ENCODE measurements around the gene IGSF8. TPM values are rescaled to one million over a fixed set of nuclear protein-coding genes. Genes with fewer than 3 reads are reported as not detected.

IGSF8 gene
- 13.7 TPM for total RNA-seq

- ATAC-seq, result peak; percentile 89
These were observed at the start of gene IGSF8 for GRCh38 chr1:160097911-160098851. Gene IGSF8, minus strand, starts transcription at chr1:160098619. Its CDS starts 147 bp downstream, at chr1:160098472.

DNA sequence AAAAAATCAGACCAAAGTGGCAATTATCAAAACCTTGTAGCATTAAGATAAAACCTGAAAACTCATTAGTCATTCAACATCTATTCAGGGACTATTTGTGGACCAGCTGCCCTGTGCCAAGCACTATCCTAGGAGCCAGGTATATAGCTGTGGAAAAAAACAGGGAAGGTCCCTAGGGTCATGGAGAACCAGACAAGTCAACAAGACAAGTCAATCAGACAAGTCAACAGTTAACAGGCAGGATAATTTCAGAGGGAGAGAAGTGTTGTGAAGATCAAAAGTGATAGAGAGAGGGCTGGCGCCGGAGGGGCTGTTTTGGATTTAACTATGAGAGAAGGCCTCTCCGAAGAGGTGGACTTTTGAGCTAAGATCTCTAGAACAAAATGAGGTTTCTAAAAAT lies 49.7 kb upstream of the IGSF8 start:
- no peak for ATAC-seq

DNA sequence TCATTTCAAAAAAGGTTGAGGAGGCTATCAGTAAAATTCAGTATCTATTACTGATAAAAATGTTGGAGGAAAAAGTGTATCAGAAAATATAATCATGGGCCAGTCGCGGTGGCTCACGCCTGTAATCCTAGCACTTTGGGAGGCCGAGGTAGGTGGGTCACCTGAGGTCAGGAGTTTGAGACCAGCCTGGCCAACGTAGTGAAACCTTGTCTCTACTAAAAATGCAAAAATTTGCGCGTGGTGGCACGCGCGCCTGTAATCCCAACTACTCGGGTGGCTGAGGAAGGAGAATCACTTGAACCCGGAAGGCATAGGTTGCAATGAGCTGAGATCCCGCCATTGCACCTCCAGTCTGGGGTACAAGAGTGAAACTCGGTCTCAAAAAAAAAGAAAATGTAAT lies 47.7 kb upstream of the IGSF8 start:
- no peak for ATAC-seq

GRCh38 chr1:160144921-160145320 lies 46.5 kb upstream of the IGSF8 start:
- ATAC-seq, result no peak

- no peak for ATAC-seq
These were observed 45.3 kb upstream of the IGSF8 start for GRCh38 chr1:160143695-160144094.

DNA sequence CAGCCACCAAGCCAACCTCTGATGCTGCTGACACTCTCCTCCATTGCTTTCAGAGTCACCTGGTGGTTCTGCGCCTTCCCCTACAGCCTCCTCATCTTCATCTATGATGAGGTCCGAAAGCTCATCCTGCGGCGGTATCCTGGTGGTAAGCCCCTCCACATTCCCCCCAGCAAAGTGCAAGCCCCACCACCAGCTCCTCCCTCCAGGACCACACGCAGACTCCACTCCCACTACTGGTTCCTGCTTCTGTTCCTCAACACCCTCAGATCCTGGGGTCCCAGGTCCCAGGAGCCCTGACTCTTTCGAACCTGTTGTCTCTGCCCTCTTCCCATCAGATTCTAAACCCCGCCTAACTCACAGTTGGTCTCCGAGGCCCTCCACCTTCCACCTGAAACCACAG lies 41.4 kb upstream of the IGSF8 start:
- ATAC-seq, result no peak

- no peak for ATAC-seq
These were observed 38.9 kb upstream of the IGSF8 start for GRCh38 chr1:160137216-160137862.

DNA sequence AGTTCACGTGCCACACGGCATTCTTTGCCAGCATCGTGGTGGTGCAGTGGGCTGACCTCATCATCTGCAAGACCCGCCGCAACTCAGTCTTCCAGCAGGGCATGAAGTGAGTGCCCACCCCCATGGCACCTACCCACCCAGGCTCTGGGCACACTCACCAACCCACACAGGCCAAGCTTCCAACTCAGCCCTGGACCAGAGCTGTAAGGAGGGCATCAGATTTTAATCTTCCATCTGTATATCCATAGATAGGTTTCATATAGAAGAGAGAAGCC lies 38.4 kb upstream of the IGSF8 start:
- ATAC-seq, result no peak

DNA sequence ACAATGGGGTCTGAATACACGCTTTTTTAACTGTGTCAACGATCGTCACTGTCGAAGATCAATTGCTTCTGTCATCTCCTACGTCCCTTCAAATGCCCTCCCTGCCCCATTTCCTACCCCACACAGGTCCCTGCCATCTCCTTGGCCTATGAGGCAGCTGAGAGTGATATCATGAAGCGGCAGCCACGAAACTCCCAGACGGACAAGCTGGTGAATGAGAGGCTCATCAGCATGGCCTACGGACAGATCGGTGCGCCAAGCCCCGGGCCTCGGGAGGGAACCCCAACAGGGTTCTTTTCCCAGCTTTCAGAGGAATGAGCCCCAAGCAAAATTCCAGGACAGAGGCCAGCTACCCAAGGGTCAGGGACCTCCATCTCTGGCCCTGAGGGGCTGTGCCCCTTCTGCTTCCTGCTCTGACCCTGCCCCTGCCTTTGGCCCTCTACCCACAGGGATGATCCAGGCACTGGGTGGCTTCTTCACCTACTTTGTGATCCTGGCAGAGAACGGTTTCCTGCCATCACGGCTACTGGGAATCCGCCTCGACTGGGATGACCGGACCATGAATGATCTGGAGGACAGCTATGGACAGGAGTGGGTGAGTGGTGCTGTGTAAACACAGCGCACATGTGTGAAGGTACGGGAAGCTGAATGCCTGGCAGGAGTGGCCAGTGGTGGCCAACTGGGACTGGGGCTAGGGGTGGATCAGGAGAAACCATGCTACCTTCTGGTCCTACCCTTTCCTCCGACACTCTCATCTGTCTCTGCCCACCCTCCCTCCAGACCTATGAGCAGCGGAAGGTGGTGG lies 37.9 kb upstream of the IGSF8 start:
- no peak for ATAC-seq

GRCh38 chr1:160134791-160135572 lies 36.6 kb upstream of the IGSF8 start:
- no peak for ATAC-seq

GRCh38 chr1:160133990-160134770 lies 35.8 kb upstream of the IGSF8 start:
- no peak for ATAC-seq

DNA sequence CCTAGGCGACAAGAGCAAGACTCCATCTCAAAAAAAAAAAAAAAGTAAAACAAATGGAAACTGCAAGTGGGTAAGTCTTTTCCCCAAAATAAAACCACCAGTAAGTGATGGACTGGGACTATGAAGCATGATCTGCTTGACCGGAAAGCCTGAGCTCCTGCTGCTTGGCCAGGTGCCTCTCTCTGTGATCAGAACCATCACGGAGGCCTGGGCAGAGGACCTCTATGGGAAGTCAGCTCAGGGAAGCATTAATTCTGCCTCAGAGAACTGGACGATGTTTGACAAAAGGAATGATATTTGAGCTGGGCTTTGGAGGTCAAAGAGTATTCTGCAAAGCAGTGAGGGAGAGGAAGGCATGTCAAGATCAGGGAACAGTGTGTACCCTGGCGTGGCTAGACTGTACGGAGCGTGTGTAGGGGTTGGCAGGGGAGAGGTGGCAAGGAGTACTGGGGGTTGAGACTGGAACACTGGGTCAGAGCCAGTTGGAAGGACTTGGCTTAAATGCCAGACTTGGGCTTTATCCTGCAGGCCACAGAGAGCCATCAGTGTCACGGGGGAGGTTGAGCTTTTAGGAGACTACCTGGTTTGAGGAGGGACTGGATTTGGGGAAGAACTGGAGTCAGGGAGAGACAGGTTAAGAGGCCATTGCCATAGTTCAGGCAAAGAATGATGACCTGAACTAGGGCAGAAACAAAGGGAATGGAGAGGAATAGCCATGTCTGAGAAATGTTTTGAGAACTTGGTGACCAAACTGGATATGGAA lies 33.6 kb upstream of the IGSF8 start:
- ATAC-seq, result no peak

DNA sequence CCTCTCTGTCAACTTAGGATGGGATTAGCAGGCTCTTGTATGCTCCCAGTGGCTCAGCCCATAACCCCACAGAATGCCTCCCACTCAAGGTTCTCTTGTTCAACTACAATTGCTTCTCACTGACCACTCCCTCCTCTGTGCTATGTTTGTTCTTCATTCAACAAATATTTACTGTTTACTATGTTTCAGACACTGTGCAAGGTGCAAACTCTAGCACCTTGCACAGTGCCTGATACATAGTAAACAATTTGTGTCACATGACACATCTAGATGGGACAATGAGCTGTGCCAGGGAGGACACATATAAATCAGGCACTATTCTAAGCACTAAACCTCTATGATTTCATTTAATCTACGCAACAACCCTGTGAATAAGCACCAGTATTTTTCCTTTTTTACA lies 32.5 kb upstream of the IGSF8 start:
- ATAC-seq, result no peak

DNA sequence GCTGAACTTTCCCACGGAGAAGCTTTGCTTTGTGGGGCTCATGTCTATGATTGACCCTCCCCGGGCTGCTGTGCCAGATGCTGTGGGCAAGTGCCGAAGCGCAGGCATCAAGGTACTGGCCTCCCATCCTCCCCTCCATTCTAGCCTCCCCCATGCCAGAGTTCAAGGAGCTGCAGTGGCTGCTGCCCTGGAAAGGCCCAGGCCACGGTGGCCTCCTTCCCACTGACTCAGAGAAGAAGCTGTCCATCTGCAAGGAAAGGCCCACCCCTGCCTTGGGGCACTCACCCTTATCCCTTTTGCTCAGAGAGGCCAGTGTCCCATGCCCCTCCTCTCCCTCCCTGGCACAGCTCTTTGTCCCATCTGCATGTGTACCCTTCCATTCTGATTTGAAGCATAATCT lies 32.1 kb upstream of the IGSF8 start:
- no peak for ATAC-seq

DNA sequence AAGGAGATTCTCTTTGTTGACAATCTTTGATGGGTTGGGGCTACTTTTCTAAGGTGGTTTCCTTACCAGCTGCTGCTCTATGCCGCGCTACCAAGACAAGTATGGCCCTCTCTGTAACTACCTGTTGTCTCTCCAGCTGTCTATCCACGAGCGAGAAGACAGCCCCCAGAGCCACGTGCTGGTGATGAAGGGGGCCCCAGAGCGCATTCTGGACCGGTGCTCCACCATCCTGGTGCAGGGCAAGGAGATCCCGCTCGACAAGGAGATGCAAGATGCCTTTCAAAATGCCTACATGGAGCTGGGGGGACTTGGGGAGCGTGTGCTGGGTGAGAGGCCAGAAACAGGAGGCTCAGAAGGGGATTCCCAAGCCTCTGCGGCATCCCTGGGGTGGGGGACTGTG lies 31.5 kb upstream of the IGSF8 start:
- no peak for ATAC-seq

DNA sequence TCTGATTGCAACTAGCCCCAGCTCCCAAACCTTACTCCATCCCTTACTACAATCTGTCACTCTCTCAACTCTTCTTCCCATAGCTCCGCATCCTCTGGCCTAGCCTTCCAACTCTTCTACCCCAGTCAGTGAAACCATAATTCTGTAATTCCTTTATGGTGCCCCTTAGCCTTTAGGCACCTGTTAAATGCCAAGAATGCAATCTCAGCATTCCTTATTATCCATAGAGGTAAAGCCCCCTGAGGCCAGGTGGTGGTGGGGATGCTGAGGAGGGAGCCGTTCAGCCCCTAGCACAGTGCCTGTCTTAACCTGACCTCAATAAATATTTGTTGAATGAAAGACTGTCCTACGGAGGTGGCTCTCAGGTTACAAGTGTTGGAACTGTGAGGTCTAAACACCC lies 31.1 kb upstream of the IGSF8 start:
- no peak for ATAC-seq

GRCh38 chr1:160129046-160129445 lies 30.6 kb upstream of the IGSF8 start:
- no peak for ATAC-seq

DNA sequence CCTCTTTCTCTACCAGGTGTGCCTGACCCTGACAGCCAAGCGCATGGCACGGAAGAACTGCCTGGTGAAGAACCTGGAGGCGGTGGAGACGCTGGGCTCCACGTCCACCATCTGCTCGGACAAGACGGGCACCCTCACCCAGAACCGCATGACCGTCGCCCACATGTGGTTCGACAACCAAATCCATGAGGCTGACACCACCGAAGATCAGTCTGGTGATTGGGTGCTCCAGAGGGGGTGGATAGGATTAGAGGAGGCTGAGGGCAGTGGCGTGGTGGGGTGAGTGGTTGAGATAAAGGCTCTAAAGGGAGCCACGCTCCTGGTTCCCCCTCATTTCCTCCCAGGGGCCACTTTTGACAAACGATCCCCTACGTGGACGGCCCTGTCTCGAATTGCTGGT lies 30.2 kb upstream of the IGSF8 start:
- no peak for ATAC-seq

- peak; percentile 32 for ATAC-seq
These were observed 29.6 kb upstream of the IGSF8 start for GRCh38 chr1:160127865-160128523.

GRCh38 chr1:160127381-160127780 lies 29.0 kb upstream of the IGSF8 start:
- no peak for ATAC-seq
